ENCODE data around the gene CDKAL1.
A peak's percentile ranks its signal among the peaks of the same experiment; 100 is the strongest.

Gene CDKAL1

DNA sequence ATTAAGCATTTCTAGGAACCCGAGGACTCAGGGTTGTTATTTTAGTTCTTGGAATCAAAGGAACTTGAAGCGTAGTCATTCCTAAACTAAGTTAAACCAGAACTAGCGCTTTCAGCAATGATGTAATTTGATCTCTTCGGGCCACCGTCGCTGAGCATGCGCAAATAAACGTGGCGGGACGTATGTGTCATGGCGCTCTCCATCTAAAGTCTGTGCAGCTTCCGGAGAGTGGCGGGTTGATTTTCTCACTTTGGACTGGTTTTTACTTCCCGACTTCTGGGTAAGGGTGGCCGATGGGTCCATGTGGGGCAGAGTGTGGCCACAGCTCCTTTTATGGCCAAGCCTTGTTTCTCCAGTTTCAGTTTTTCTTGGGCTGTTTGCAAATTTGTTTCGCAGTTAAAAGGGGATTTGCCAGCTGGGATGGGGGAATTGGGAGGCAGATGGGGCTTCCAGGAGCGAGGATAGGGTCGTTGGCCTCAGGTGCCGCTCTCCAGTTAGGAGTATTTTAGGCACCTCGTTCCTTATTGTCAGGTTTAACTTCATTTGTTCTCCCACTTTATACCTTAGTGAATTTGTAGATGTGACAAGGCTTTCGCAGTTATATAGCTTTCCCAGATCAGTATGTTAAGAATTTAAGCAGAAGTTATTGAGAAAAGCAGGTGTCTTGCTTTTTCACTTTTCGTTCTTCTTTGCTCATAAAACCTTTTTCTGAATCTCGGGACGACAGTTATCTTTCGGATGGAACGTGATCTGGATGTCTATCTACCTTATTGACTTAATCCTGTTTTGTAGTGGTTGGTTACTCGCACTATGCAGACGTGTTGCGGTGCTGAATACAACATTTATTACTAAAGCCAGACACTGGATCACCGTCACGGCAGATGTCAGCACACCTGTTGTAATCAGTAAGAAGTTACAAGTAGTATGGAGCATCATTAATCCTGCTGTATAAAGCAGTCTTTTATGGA, at the start of gene CDKAL1:
TSS of gene CDKAL1 (plus strand) at position 163 of the 968 bp plus-strand sequence. CDS start 11,894 bp downstream, outside the sequence.
- peaks cover 18% of the 10 kb centered on the region for H3K36me3 ChIP-seq (ENCODE audit: insufficient read depth, low read length)
- H3K4me2 ChIP-seq (ENCODE audit: insufficient read depth, low read length): peak within 1 kb of the TSS; percentile 92
- no peak for TF ChIP-seq EZH2 (IDR thresholded peaks at IDR 0.05; ENCODE audit: borderline replicate concordance, low read depth, low read length, severe bottlenecking)
- TF ChIP-seq, protein P1, sequence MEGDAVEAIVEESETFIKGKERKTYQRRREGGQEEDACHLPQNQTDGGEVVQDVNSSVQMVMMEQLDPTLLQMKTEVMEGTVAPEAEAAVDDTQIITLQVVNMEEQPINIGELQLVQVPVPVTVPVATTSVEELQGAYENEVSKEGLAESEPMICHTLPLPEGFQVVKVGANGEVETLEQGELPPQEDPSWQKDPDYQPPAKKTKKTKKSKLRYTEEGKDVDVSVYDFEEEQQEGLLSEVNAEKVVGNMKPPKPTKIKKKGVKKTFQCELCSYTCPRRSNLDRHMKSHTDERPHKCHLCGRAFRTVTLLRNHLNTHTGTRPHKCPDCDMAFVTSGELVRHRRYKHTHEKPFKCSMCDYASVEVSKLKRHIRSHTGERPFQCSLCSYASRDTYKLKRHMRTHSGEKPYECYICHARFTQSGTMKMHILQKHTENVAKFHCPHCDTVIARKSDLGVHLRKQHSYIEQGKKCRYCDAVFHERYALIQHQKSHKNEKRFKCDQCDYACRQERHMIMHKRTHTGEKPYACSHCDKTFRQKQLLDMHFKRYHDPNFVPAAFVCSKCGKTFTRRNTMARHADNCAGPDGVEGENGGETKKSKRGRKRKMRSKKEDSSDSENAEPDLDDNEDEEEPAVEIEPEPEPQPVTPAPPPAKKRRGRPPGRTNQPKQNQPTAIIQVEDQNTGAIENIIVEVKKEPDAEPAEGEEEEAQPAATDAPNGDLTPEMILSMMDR (IDR thresholded peaks at IDR 0.05; ENCODE audit: borderline replicate concordance, extremely low read depth, low read length, poor library complexity, severe bottlenecking): no peak
- H2AFZ ChIP-seq (ENCODE audit: low read depth, low read length): peak within 1 kb of the TSS; percentile 75
- H3K27ac ChIP-seq (ENCODE audit: low read length): peak within 1 kb of the TSS; percentile 79
- ATAC-seq (ENCODE audit: insufficient read depth, low read depth) (peak; percentile 90), DNase-seq (peak; percentile 92)
- H3K4me3 ChIP-seq (ENCODE audit: low read depth in 1 of 2, low read length in 2 of 2): peak within 1 kb of the TSS; percentile 50 to 83
- H3K9ac ChIP-seq (ENCODE audit: low read depth, low read length): peak within 1 kb of the TSS; percentile 67
- H4K20me1 ChIP-seq (ENCODE audit: insufficient read depth, low read length): no peaks in the 10 kb centered on the region
- H3K9me3 ChIP-seq (ENCODE audit: insufficient read depth, low read length, severe bottlenecking): no peaks in the 10 kb centered on the region
- H3K4me1 ChIP-seq (ENCODE audit: insufficient read depth, low read length): peaks cover 31% of the 10 kb centered on the region
- no peaks in the 10 kb centered on the region for H3K27me3 ChIP-seq (ENCODE audit: insufficient read depth, low read length, poor library complexity)
- peaks cover 51% of the 10 kb centered on the region for H3K79me2 ChIP-seq (ENCODE audit: insufficient read depth, low read length)

GRCh38 chr6:20486641-20487040, 47.6 kb upstream of the CDKAL1 start:
- H3K36me3 ChIP-seq (ENCODE audit: insufficient read depth, low read length): peaks cover 97% of the 10 kb centered on the region
- no peak for DNase-seq

DNA sequence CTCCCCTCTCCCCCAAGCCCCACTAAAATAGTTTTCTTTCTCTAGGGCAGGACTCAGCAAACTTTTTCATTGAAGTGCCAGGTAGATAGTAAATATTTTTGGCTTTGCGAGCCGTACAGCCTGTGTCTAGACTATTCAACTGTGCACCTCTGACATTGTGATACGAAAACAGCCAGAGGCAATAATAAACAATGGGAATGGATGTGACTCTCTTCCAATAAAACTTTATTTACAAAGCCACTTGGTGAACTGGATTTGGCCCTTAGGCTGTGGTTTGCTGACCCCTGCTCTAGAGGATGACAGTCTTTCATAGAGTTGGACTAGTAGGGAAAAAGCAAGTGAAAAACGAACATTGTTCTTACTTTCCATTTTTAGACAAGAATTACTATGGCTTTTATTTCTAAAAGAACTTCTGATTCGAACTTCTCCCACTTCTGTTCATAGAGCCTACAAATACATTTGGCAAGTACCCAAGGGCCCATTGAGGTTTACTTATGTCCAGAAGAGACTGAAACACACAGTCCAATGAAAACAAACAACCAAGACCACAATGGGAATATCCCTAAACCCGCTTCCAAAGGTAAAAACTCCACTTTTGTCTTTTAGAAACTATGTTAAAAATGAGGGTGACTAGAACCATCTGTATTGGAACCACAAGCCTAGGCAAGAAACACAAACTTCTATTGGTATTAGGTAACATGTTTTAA, 46.4 kb upstream of the CDKAL1 start:
- H3K27ac ChIP-seq (ENCODE audit: low read length): no peak overlapping the region
- no peak overlapping the region for H3K4me3 ChIP-seq (ENCODE audit: low read depth in 1 of 2, low read length in 2 of 2)
- peaks cover 14% of the 10 kb centered on the region; the same call in 1 of the 2 replicates for H4K20me1 ChIP-seq (ENCODE audit: insufficient read depth, low read length)
- DNase-seq (no peak), ATAC-seq (ENCODE audit: insufficient read depth, low read depth) (no peak)
- H3K9ac ChIP-seq (ENCODE audit: low read depth, low read length): no peak overlapping the region
- no peaks in the 10 kb centered on the region for H3K9me3 ChIP-seq (ENCODE audit: insufficient read depth, low read length, severe bottlenecking)
- no peaks in the 10 kb centered on the region for H3K27me3 ChIP-seq (ENCODE audit: insufficient read depth, low read length, poor library complexity)
- TF ChIP-seq, protein P1 (IDR thresholded peaks at IDR 0.05; ENCODE audit: borderline replicate concordance, extremely low read depth, low read length, poor library complexity, severe bottlenecking): no peak
- no peak for TF ChIP-seq EZH2 (IDR thresholded peaks at IDR 0.05; ENCODE audit: borderline replicate concordance, low read depth, low read length, severe bottlenecking)
- H3K4me2 ChIP-seq (ENCODE audit: insufficient read depth, low read length): no peak overlapping the region
- H2AFZ ChIP-seq (ENCODE audit: low read depth, low read length): no peak overlapping the region
- no peaks in the 10 kb centered on the region for H3K4me1 ChIP-seq (ENCODE audit: insufficient read depth, low read length)
- peaks cover 97% of the 10 kb centered on the region for H3K36me3 ChIP-seq (ENCODE audit: insufficient read depth, low read length)
- H3K79me2 ChIP-seq (ENCODE audit: insufficient read depth, low read length): peaks cover 7% of the 10 kb centered on the region

More at GRCh38 chr6:20486641-20487040, 47.6 kb upstream of the CDKAL1 start:
- Histone ChIP-seq H3K4me1 (ENCODE audit: insufficient read depth, low read length) (no peaks in the 10 kb centered on the region), H3K27me3 (ENCODE audit: insufficient read depth, low read length, poor library complexity) (no peaks in the 10 kb centered on the region), H3K9me3 (ENCODE audit: insufficient read depth, low read length, severe bottlenecking) (no peaks in the 10 kb centered on the region), H3K9ac (ENCODE audit: low read depth, low read length) (no peak overlapping the region), H3K79me2 (ENCODE audit: insufficient read depth, low read length) (peaks cover 13% of the 10 kb centered on the region), H4K20me1 (ENCODE audit: insufficient read depth, low read length) (peaks cover 14% of the 10 kb centered on the region; the same call in 1 of the 2 replicates), H3K4me2 (ENCODE audit: insufficient read depth, low read length) (no peak overlapping the region), H2AFZ (ENCODE audit: low read depth, low read length) (no peak overlapping the region), H3K27ac (ENCODE audit: low read length) (no peak overlapping the region), H3K4me3 (ENCODE audit: low read depth in 1 of 2, low read length in 2 of 2) (no peak overlapping the region)
- no peak for ATAC-seq (ENCODE audit: insufficient read depth, low read depth)
- no peak for TF ChIP-seq EZH2 (IDR thresholded peaks at IDR 0.05; ENCODE audit: borderline replicate concordance, low read depth, low read length, severe bottlenecking)
- TF ChIP-seq, protein P1 (IDR thresholded peaks at IDR 0.05; ENCODE audit: borderline replicate concordance, extremely low read depth, low read length, poor library complexity, severe bottlenecking): no peak

Measured in DND-41 (cell line).